Measurements from ENCODE around the gene GP9. TPM values are rescaled to one million over a fixed set of nuclear protein-coding genes. Genes with fewer than 3 reads are reported as not detected.
A peak's percentile ranks its signal among the peaks of the same experiment; 100 is the strongest.

The GP9 gene
- total and polyA plus RNA-seq, 5 donors from 2014 or later: 3.7 TPM; not detected in 4

- Histone ChIP-seq H3K27me3 (ENCODE audit: control insufficient read depth, insufficient read depth, low read length) (no peaks in the 10 kb centered on the region), H3K36me3 (ENCODE audit: control insufficient read depth, insufficient read depth, low read length) (no peaks in the 10 kb centered on the region), H3K4me3 (ENCODE audit: low read depth, low read length) (no peak overlapping the region), H3K27ac (ENCODE audit: insufficient read depth, low read length, poor library complexity, severe bottlenecking) (no peak overlapping the region), H3K9me3 (ENCODE audit: control insufficient read depth in 2 of 2, low read length in 2 of 2) (no peaks in the 10 kb centered on the region), H3K4me1 (ENCODE audit: control insufficient read depth, insufficient read depth, low read length, poor library complexity, severe bottlenecking) (peaks cover 7% of the 10 kb centered on the region)
- peak overlapping the region in 1 of 3 donors; percentile 48 for H3K27ac Mint-ChIP-seq
- H3K27me3 Mint-ChIP-seq: no peaks in the 10 kb centered on the region
- peaks cover 0 to 2% (median 0%) of the 10 kb centered on the region in 7 donors for H3K9me3 Mint-ChIP-seq
- ATAC-seq (ENCODE audit: low read depth in 2 of 2) (no peak), DNase-seq (no peak)
- peaks cover 0 to 18% (median 10%) of the 10 kb centered on the region in 4 donors for H3K4me1 Mint-ChIP-seq
- H3K4me3 Mint-ChIP-seq: no peak overlapping the region
- no peaks in the 10 kb centered on the region for H3K36me3 Mint-ChIP-seq
Observed at GRCh38 chr3:129057249-129057648, 3.3 kb upstream of the GP9 start.

GRCh38 chr3:129058441-129059200 lies 2.0 kb upstream of the GP9 start:
- Mint-ChIP-seq H3K27me3 (no peaks in the 10 kb centered on the region), H3K36me3 (no peaks in the 10 kb centered on the region), H3K27ac (no peak overlapping the region), H3K4me3 (no peak overlapping the region), H3K4me1 (peaks cover 0 to 13% (median 6%) of the 10 kb centered on the region in 4 donors), H3K9me3 (no peaks in the 10 kb centered on the region)
- H3K27me3 ChIP-seq (ENCODE audit: control insufficient read depth, insufficient read depth, low read length): no peaks in the 10 kb centered on the region
- no peak overlapping the region for H3K4me3 ChIP-seq (ENCODE audit: low read depth, low read length)
- H3K9me3 ChIP-seq (ENCODE audit: control insufficient read depth in 2 of 2, low read length in 2 of 2): no peaks in the 10 kb centered on the region
- peaks cover 1% of the 10 kb centered on the region for H3K4me1 ChIP-seq (ENCODE audit: control insufficient read depth, insufficient read depth, low read length, poor library complexity, severe bottlenecking)
- no peaks in the 10 kb centered on the region for H3K36me3 ChIP-seq (ENCODE audit: control insufficient read depth, insufficient read depth, low read length)
- no peak overlapping the region for H3K27ac ChIP-seq (ENCODE audit: insufficient read depth, low read length, poor library complexity, severe bottlenecking)
- ATAC-seq (ENCODE audit: low read depth in 2 of 2): peak; percentile 63 to 70
- DNase-seq: peak in 2 of 3 donors; percentile 29 to 76

GRCh38 chr3:129059311-129059958 lies 1.1 kb upstream of the GP9 start:
- Mint-ChIP-seq H3K4me3 (no peak overlapping the region), H3K36me3 (no peaks in the 10 kb centered on the region), H3K27me3 (no peaks in the 10 kb centered on the region), H3K4me1 (peaks cover 0 to 11% (median 4%) of the 10 kb centered on the region in 4 donors), H3K9me3 (no peaks in the 10 kb centered on the region), H3K27ac (no peak overlapping the region)
- H3K27ac ChIP-seq (ENCODE audit: insufficient read depth, low read length, poor library complexity, severe bottlenecking): no peak overlapping the region
- DNase-seq (no peak), ATAC-seq (ENCODE audit: low read depth in 2 of 2) (no peak)
- H3K4me1 ChIP-seq (ENCODE audit: control insufficient read depth, insufficient read depth, low read length, poor library complexity, severe bottlenecking): no peaks in the 10 kb centered on the region
- H3K27me3 ChIP-seq (ENCODE audit: control insufficient read depth, insufficient read depth, low read length): no peaks in the 10 kb centered on the region
- H3K9me3 ChIP-seq (ENCODE audit: control insufficient read depth in 2 of 2, low read length in 2 of 2): no peaks in the 10 kb centered on the region
- H3K36me3 ChIP-seq (ENCODE audit: control insufficient read depth, insufficient read depth, low read length): no peaks in the 10 kb centered on the region
- no peak overlapping the region for H3K4me3 ChIP-seq (ENCODE audit: low read depth, low read length)

- Mint-ChIP-seq H3K36me3 (peaks cover 4% of the 10 kb centered on the region), H3K27me3 (no peaks in the 10 kb centered on the region), H3K4me3 (no peak overlapping the region), H3K9me3 (no peaks in the 10 kb centered on the region), H3K27ac (no peak overlapping the region), H3K4me1 (peaks cover 0 to 11% (median 4%) of the 10 kb centered on the region in 4 donors)
- Histone ChIP-seq H3K27me3 (ENCODE audit: control insufficient read depth, insufficient read depth, low read length) (no peaks in the 10 kb centered on the region), H3K27ac (ENCODE audit: insufficient read depth, low read length, poor library complexity, severe bottlenecking) (no peak overlapping the region), H3K4me3 (ENCODE audit: low read depth, low read length) (no peak overlapping the region), H3K36me3 (ENCODE audit: control insufficient read depth, insufficient read depth, low read length) (no peaks in the 10 kb centered on the region), H3K4me1 (ENCODE audit: control insufficient read depth, insufficient read depth, low read length, poor library complexity, severe bottlenecking) (no peaks in the 10 kb centered on the region), H3K9me3 (ENCODE audit: control insufficient read depth in 2 of 2, low read length in 2 of 2) (no peaks in the 10 kb centered on the region)
- ATAC-seq (ENCODE audit: low read depth in 2 of 2) (no peak), DNase-seq (no peak)
Observed at GRCh38 chr3:129061023-129061887, 676 bp downstream of the GP9 start.

- H3K27ac Mint-ChIP-seq: peak overlapping the region in 1 of 3 donors; percentile 67
- no peak overlapping the region for H3K4me3 ChIP-seq (ENCODE audit: low read depth, low read length)
- H3K4me1 Mint-ChIP-seq: peaks cover 0 to 7% (median 3%) of the 10 kb centered on the region in 4 donors
- no peaks in the 10 kb centered on the region for H3K4me1 ChIP-seq (ENCODE audit: control insufficient read depth, insufficient read depth, low read length, poor library complexity, severe bottlenecking)
- no peak for DNase-seq
- H3K9me3 ChIP-seq (ENCODE audit: control insufficient read depth in 2 of 2, low read length in 2 of 2): no peaks in the 10 kb centered on the region
- no peaks in the 10 kb centered on the region for H3K9me3 Mint-ChIP-seq
- H3K27me3 ChIP-seq (ENCODE audit: control insufficient read depth, insufficient read depth, low read length): no peaks in the 10 kb centered on the region
- H3K36me3 ChIP-seq (ENCODE audit: control insufficient read depth, insufficient read depth, low read length): no peaks in the 10 kb centered on the region
- ATAC-seq (ENCODE audit: low read depth in 2 of 2): no peak
- no peak overlapping the region for H3K27ac ChIP-seq (ENCODE audit: insufficient read depth, low read length, poor library complexity, severe bottlenecking)
- H3K4me3 Mint-ChIP-seq: no peak overlapping the region
- H3K27me3 Mint-ChIP-seq: peaks cover under 1% of the 10 kb centered on the region
- peaks cover 4% of the 10 kb centered on the region for H3K36me3 Mint-ChIP-seq
Observed at GRCh38 chr3:129061888-129062834, 1.6 kb downstream of the GP9 start.

- Histone ChIP-seq H3K9me3 (ENCODE audit: control insufficient read depth in 2 of 2, low read length in 2 of 2) (no peaks in the 10 kb centered on the region), H3K27me3 (ENCODE audit: control insufficient read depth, insufficient read depth, low read length) (no peaks in the 10 kb centered on the region), H3K4me1 (ENCODE audit: control insufficient read depth, insufficient read depth, low read length, poor library complexity, severe bottlenecking) (peaks cover 1% of the 10 kb centered on the region), H3K36me3 (ENCODE audit: control insufficient read depth, insufficient read depth, low read length) (no peaks in the 10 kb centered on the region), H3K27ac (ENCODE audit: insufficient read depth, low read length, poor library complexity, severe bottlenecking) (no peak overlapping the region), H3K4me3 (ENCODE audit: low read depth, low read length) (no peak overlapping the region)
- no peaks in the 10 kb centered on the region for H3K9me3 Mint-ChIP-seq
- ATAC-seq (ENCODE audit: low read depth in 2 of 2): no peak
- H3K27ac Mint-ChIP-seq: no peak overlapping the region
- H3K4me1 Mint-ChIP-seq: peaks cover 0 to 10% (median 0%) of the 10 kb centered on the region in 4 donors
- DNase-seq: no peak
- H3K36me3 Mint-ChIP-seq: peaks cover 4% of the 10 kb centered on the region
- peaks cover 9% of the 10 kb centered on the region for H3K27me3 Mint-ChIP-seq
- H3K4me3 Mint-ChIP-seq: no peak overlapping the region
Observed at GRCh38 chr3:129063091-129063640, 2.6 kb downstream of the GP9 start.
